Activated CD4-positive, alpha-beta T cell treated with anti-CD3 and anti-CD28 coated beads for 36 hours (primary cell): ENCODE measurements around the gene RRP1. TPM values are rescaled to one million over a fixed set of nuclear protein-coding genes. Genes with fewer than 3 reads are reported as not detected.

Experiments
- ATAC-seq: fragments of 200-7000 bp; cut with Tn5 transposase; one replicate; pipeline ENCODE4 v1.10.0; 2021; ENCODE audit warnings: mild to moderate bottlenecking, moderate library complexity
- CTCF ChIA-PET: fragments of 350-600 bp; sonication (Branson Sonifier 250); formaldehyde crosslinking; loops from one replicate; lab custom pipeline; 2021; ENCODE audit warnings: antibody characterized with exemption; lab: Charles Lee
- POLR2A ChIA-PET: fragments of 350-600 bp; sonication (Branson Sonifier 250); formaldehyde crosslinking; loops from one replicate; lab custom pipeline; 2021; ENCODE audit warnings: antibody characterized with exemption, inconsistent platforms; lab: Charles Lee
- DNase-seq: peaks from one replicate; pipeline ENCODE4 v3.0.0-alpha.2; 2020
- H3K27ac Mint-ChIP-seq: one replicate; pipeline ENCODE4 v1.8.0; 2021; ENCODE audit warnings: mixed read lengths
- H3K27me3 Mint-ChIP-seq: one replicate; pipeline ENCODE4 v1.8.0; 2021; ENCODE audit warnings: mixed read lengths
- H3K36me3 Mint-ChIP-seq: one replicate; pipeline ENCODE4 v1.8.0; 2021; ENCODE audit warnings: low read depth, mixed read lengths
- H3K4me1 Mint-ChIP-seq: one replicate; pipeline ENCODE4 v1.8.0; 2021; ENCODE audit warnings: mixed read lengths
- H3K4me3 Mint-ChIP-seq: one replicate; pipeline ENCODE4 v1.8.0; 2021; ENCODE audit warnings: mild to moderate bottlenecking, moderate library complexity, mixed read lengths
- H3K9me3 Mint-ChIP-seq: one replicate; pipeline ENCODE4 v1.8.0; 2021; ENCODE audit warnings: low read depth, mixed read lengths
- intact Hi-C, 2 experiments: fragments of 100-400 bp; cut with DNase I in 1 of 2; cut with micrococcal nuclease in 1 of 2; formaldehyde crosslinking; loops; one replicate each; pipeline versions ENCODE4 v1.14.2 to v1.15.1; 2022 to 2024; cut with DNase I, micrococcal nuclease
- total RNA-seq, 2 experiments: library from RNA; stranded (reverse); gene quantifications; one replicate each; pipeline ENCODE4 v1.2.3, GENCODE V29; 2021

Gene RRP1
- total RNA-seq, 2 experiments from 2014 or later: 51.7 to 53.4 TPM

GRCh38 chr21:43850728-43851295, 61.4 kb downstream of the RRP1 start:
- Mint-ChIP-seq H3K27ac (no peak overlapping the region), H3K36me3 (no peaks in the 10 kb centered on the region), H3K4me3 (no peak overlapping the region), H3K9me3 (peaks cover 3% of the 10 kb centered on the region), H3K4me1 (peaks cover 17% of the 10 kb centered on the region), H3K27me3 (peaks cover 11% of the 10 kb centered on the region)
- intact Hi-C loops: no loop called here
- CTCF ChIA-PET: interaction anchor here (1.0 kb wide), 1 partner anchor 95 kb away, joined by 3 read pairs; no protein-coding TSS in a partner anchor
- DNase-seq (no peak), ATAC-seq (no peak)
- POLR2A ChIA-PET: no interaction called here

GRCh38 chr21:43851593-43851992, 62.2 kb downstream of the RRP1 start:
- H3K4me3 Mint-ChIP-seq: no peak overlapping the region
- POLR2A ChIA-PET: no interaction called here
- peaks cover 11% of the 10 kb centered on the region for H3K27me3 Mint-ChIP-seq
- intact Hi-C loops: no loop called here
- no peaks in the 10 kb centered on the region for H3K36me3 Mint-ChIP-seq
- ATAC-seq: no peak
- H3K27ac Mint-ChIP-seq: no peak overlapping the region
- no peak for DNase-seq
- H3K4me1 Mint-ChIP-seq: peaks cover 20% of the 10 kb centered on the region
- peaks cover 3% of the 10 kb centered on the region for H3K9me3 Mint-ChIP-seq
- CTCF ChIA-PET: interaction anchor here (1.0 kb wide), 2 partner anchors 63 to 94 kb away, joined by 3 read pairs; partner anchors contain the start of gene RRP1

GRCh38 chr21:43853851-43854772, 64.7 kb downstream of the RRP1 start:
- POLR2A ChIA-PET: no interaction called here
- no peak overlapping the region for H3K4me3 Mint-ChIP-seq

More at GRCh38 chr21:43853851-43854772, 64.7 kb downstream of the RRP1 start:
- ATAC-seq (no peak), DNase-seq (no peak)
- H3K27me3 Mint-ChIP-seq: peaks cover 11% of the 10 kb centered on the region
- intact Hi-C loops: loop anchor here in 1 of 2 experiments (2.0 kb wide), 1 partner anchor 65 kb away; no protein-coding TSS in a partner anchor
- no peaks in the 10 kb centered on the region for H3K36me3 Mint-ChIP-seq
- CTCF ChIA-PET: interaction anchor here (0.6 to 0.7 kb wide), 2 partner anchors 18 to 163 kb away, joined by 3 to 4 read pairs; no protein-coding TSS in a partner anchor
- H3K27ac Mint-ChIP-seq: peak overlapping the region; percentile 80
- H3K4me1 Mint-ChIP-seq: peaks cover 25% of the 10 kb centered on the region
- H3K9me3 Mint-ChIP-seq: peaks cover 3% of the 10 kb centered on the region

Other genes with a start within 250 kb of the RRP1 start
- gene HSF2BP, start 130.1 kb upstream of the RRP1 start, total RNA-seq: 1 to 10 TPM; 1.5 to 1.6 TPM
- gene RRP1B, start 130.0 kb upstream of the RRP1 start, total RNA-seq: 10 to 100 TPM; 64.0 to 66.7 TPM
- 100 to 1,000 TPM in 1 of 2 experiments, 10 to 100 TPM in 1; 96.9 to 117 TPM for gene PDXK, start 70.4 kb upstream of the RRP1 start, total RNA-seq
- 10 to 100 TPM; 29.9 to 30.9 TPM for gene CSTB, start 13.3 kb upstream of the RRP1 start, total RNA-seq
- 10 to 100 TPM; 73.5 to 90.7 TPM for gene AGPAT3, start 75.6 kb downstream of the RRP1 start, total RNA-seq
- gene TRAPPC10, start 222.7 kb downstream of the RRP1 start, total RNA-seq: 10 to 100 TPM; 40.2 to 58.7 TPM